Measurements from ENCODE around the gene CYSTM1. TPM values are rescaled to one million over a fixed set of nuclear protein-coding genes. Genes with fewer than 3 reads are reported as not detected.

Gene CYSTM1
- total and polyA plus RNA-seq, 2 of the 8 experiments (the other 6 are each of a cell fraction or from before 2014, with no cell fraction given) = 25.0 to 47.8 TPM

DNA sequence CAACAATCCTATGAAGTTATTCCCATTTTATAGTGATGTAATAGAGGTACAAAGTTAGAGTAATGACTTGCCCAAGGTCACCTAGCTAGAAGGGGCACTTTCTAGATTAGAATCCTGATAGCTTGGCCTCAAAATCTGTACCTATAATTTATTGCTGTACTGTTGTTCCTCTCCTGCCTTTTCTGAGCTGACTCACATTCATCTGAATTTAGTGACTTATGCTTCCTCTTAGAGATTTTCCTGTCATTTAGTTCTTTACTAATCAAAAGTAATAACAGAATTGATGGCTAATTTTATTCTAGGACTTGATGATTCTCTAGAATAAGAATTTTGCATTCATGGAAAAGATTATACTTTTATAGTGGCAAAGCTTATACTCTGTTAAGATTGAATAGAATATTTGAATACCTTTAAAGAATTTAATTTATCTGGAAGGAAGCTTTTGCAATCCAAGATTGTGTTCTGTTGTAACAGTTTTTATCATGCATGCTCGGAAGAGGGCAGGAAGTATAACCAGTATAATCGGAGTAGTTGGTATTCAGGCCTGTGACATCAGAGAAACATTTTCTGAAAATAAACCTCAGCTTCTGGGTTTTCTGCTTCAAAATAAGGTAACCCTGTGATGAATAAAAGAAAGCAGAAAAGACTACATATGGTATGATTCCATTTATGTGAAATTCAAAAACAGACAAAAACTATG is 21.3 kb downstream of the CYSTM1 start (continued):
- TF ChIP-seq, protein P1, sequence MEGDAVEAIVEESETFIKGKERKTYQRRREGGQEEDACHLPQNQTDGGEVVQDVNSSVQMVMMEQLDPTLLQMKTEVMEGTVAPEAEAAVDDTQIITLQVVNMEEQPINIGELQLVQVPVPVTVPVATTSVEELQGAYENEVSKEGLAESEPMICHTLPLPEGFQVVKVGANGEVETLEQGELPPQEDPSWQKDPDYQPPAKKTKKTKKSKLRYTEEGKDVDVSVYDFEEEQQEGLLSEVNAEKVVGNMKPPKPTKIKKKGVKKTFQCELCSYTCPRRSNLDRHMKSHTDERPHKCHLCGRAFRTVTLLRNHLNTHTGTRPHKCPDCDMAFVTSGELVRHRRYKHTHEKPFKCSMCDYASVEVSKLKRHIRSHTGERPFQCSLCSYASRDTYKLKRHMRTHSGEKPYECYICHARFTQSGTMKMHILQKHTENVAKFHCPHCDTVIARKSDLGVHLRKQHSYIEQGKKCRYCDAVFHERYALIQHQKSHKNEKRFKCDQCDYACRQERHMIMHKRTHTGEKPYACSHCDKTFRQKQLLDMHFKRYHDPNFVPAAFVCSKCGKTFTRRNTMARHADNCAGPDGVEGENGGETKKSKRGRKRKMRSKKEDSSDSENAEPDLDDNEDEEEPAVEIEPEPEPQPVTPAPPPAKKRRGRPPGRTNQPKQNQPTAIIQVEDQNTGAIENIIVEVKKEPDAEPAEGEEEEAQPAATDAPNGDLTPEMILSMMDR (IDR thresholded peaks at IDR 0.05; ENCODE audit: control extremely low read depth in 1 of 3, insufficient read depth in 1 of 3, low read depth in 1 of 3, low read length in 3 of 3) = no peak
- TF ChIP-seq POLR2AphosphoS5 (IDR thresholded peaks at IDR 0.05; ENCODE audit: low read depth, low read length) = no peak
- TF ChIP-seq RBBP5 (IDR thresholded peaks at IDR 0.05; ENCODE audit: borderline replicate concordance, low read depth, low read length) = no peak

Measured in H1 (cell line).